Erythroblast (primary cell): ENCODE results near the gene RALGPS2.

Experiments
- GATA1 ChIP-seq: IDR thresholded peaks from 2 replicates; pipeline ENCODE4 v1.6.1; 2011; ENCODE audit warnings: low read depth, mild to moderate bottlenecking, control low read depth, low read length, moderate library complexity
- POLR2A ChIP-seq: IDR thresholded peaks from 2 replicates; pipeline ENCODE4 v1.6.1; 2011; ENCODE audit warnings: mild to moderate bottlenecking, low read length

- TF ChIP-seq POLR2A (no peak), GATA1 (no peak)
Measured at GRCh38 chr1:178821134-178821866, 96.3 kb downstream of the RALGPS2 start.
